Measurements from ENCODE around the gene NR5A2.
"Not testable (repeated sequence)": the region's sequence is repeated elsewhere in the genome, so short reads cannot be mapped to it uniquely, and the experiment has no call there.

Gene NR5A2

GRCh38 chr1:200183637-200184036, 156.1 kb downstream of the NR5A2 start:
- Histone ChIP-seq H3K4me1 (ENCODE audit: insufficient read depth, low read length) (no peaks in the 10 kb centered on the region), H3K9ac (ENCODE audit: low read depth, low read length) (no peak overlapping the region), H3K27me3 (ENCODE audit: insufficient read depth, low read length) (no peaks in the 10 kb centered on the region), H3K9me3 (ENCODE audit: insufficient read depth, low read depth, low read length) (peaks cover 6% of the 10 kb centered on the region; the same call in 1 of the 2 replicates), H3K4me3 (ENCODE audit: low read length) (no peak overlapping the region), H3K36me3 (ENCODE audit: insufficient read depth, low read depth, low read length) (no peaks in the 10 kb centered on the region), H3K27ac (ENCODE audit: low read length) (no peak overlapping the region)

DNA sequence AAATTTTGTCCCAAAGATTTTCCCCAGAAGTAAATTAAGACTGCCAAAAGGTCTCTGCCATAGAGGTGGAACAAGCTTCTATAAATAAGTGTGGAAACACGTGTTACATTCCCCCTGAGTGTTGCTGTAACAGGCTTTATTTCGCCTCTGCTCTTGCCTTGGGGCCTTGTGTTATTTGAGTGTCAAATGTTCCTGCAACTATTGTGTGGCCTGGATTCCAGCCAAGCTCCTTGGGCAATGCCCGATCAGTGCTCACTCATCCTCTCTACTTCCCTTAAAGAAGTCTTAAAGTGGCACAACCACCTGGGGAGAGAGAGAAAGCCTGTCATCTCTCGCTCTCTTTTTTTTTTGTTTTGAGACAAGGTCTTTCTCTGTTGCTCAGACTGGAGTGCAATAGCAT, 156.7 kb downstream of the NR5A2 start:
- Histone ChIP-seq H3K27ac (ENCODE audit: low read length) (no peak overlapping the region), H3K4me3 (ENCODE audit: low read length) (no peak overlapping the region), H3K36me3 (ENCODE audit: insufficient read depth, low read depth, low read length) (no peaks in the 10 kb centered on the region), H3K9me3 (ENCODE audit: insufficient read depth, low read depth, low read length) (peaks cover 6% of the 10 kb centered on the region; the same call in 1 of the 2 replicates), H3K27me3 (ENCODE audit: insufficient read depth, low read length) (no peaks in the 10 kb centered on the region), H3K4me1 (ENCODE audit: insufficient read depth, low read length) (no peaks in the 10 kb centered on the region), H3K9ac (ENCODE audit: low read depth, low read length) (no peak overlapping the region)

GRCh38 chr1:200185191-200185590, 157.7 kb downstream of the NR5A2 start:
- H3K27ac ChIP-seq (ENCODE audit: low read length); H3K36me3 ChIP-seq (ENCODE audit: insufficient read depth, low read depth, low read length); H3K27me3 ChIP-seq (ENCODE audit: insufficient read depth, low read length); H3K4me1 ChIP-seq (ENCODE audit: insufficient read depth, low read length); H3K4me3 ChIP-seq (ENCODE audit: low read length); H3K9ac ChIP-seq (ENCODE audit: low read depth, low read length); H3K9me3 ChIP-seq (ENCODE audit: insufficient read depth, low read depth, low read length): not testable (repeated sequence)

GRCh38 chr1:200187332-200187731, 159.8 kb downstream of the NR5A2 start:
- not testable (repeated sequence) for H3K9me3 ChIP-seq (ENCODE audit: insufficient read depth, low read depth, low read length); H3K4me3 ChIP-seq (ENCODE audit: low read length); H3K27me3 ChIP-seq (ENCODE audit: insufficient read depth, low read length); H3K36me3 ChIP-seq (ENCODE audit: insufficient read depth, low read depth, low read length); H3K4me1 ChIP-seq (ENCODE audit: insufficient read depth, low read length); H3K27ac ChIP-seq (ENCODE audit: low read length); H3K9ac ChIP-seq (ENCODE audit: low read depth, low read length)

DNA sequence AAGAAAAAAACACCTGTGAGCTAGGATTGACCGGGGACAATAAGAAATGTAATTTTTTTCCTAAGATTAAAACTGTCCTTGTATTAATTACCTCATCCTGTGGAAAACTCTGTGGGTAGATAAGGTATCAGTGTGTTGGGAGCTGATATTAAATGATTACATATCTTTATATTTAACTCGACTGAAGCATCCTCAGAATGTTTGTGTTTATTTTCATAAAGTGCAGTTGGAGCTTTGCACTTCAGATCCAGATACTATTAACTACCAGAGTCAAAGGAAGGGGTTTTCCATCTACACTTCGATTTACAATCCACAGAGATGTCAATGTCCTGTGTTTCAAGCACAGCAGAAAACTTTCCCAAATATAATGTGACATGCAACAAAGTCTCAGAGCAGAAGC, 164.5 kb downstream of the NR5A2 start:
- Histone ChIP-seq H3K27ac (ENCODE audit: low read length) (no peak overlapping the region), H3K27me3 (ENCODE audit: insufficient read depth, low read length) (no peaks in the 10 kb centered on the region), H3K9me3 (ENCODE audit: insufficient read depth, low read depth, low read length) (no peaks in the 10 kb centered on the region), H3K36me3 (ENCODE audit: insufficient read depth, low read depth, low read length) (no peaks in the 10 kb centered on the region), H3K4me3 (ENCODE audit: low read length) (no peak overlapping the region), H3K9ac (ENCODE audit: low read depth, low read length) (no peak overlapping the region), H3K4me1 (ENCODE audit: insufficient read depth, low read length) (no peaks in the 10 kb centered on the region)

- H3K36me3 ChIP-seq (ENCODE audit: insufficient read depth, low read depth, low read length): no peaks in the 10 kb centered on the region
- no peaks in the 10 kb centered on the region for H3K9me3 ChIP-seq (ENCODE audit: insufficient read depth, low read depth, low read length)
- no peak overlapping the region for H3K4me3 ChIP-seq (ENCODE audit: low read length)
- H3K27ac ChIP-seq (ENCODE audit: low read length): no peak overlapping the region
- H3K9ac ChIP-seq (ENCODE audit: low read depth, low read length): no peak overlapping the region
- H3K4me1 ChIP-seq (ENCODE audit: insufficient read depth, low read length): peaks cover 8% of the 10 kb centered on the region; the same call in 1 of the 2 replicates
- no peaks in the 10 kb centered on the region for H3K27me3 ChIP-seq (ENCODE audit: insufficient read depth, low read length)
Measured at GRCh38 chr1:200194477-200194876, 167.0 kb downstream of the NR5A2 start.

GRCh38 chr1:200198236-200198635, 170.7 kb downstream of the NR5A2 start:
- Histone ChIP-seq H3K27ac (ENCODE audit: low read length) (no peak overlapping the region), H3K4me3 (ENCODE audit: low read length) (no peak overlapping the region), H3K9me3 (ENCODE audit: insufficient read depth, low read depth, low read length) (no peaks in the 10 kb centered on the region), H3K4me1 (ENCODE audit: insufficient read depth, low read length) (peaks cover 8% of the 10 kb centered on the region; the same call in 1 of the 2 replicates), H3K9ac (ENCODE audit: low read depth, low read length) (no peak overlapping the region), H3K36me3 (ENCODE audit: insufficient read depth, low read depth, low read length) (no peaks in the 10 kb centered on the region), H3K27me3 (ENCODE audit: insufficient read depth, low read length) (no peaks in the 10 kb centered on the region)

- no peaks in the 10 kb centered on the region for H3K9me3 ChIP-seq (ENCODE audit: insufficient read depth, low read depth, low read length)
- H3K27ac ChIP-seq (ENCODE audit: low read length): no peak overlapping the region
- no peaks in the 10 kb centered on the region for H3K4me1 ChIP-seq (ENCODE audit: insufficient read depth, low read length)
- no peaks in the 10 kb centered on the region for H3K27me3 ChIP-seq (ENCODE audit: insufficient read depth, low read length)
- H3K9ac ChIP-seq (ENCODE audit: low read depth, low read length): no peak overlapping the region
- no peaks in the 10 kb centered on the region for H3K36me3 ChIP-seq (ENCODE audit: insufficient read depth, low read depth, low read length)
- H3K4me3 ChIP-seq (ENCODE audit: low read length): no peak overlapping the region
Measured at GRCh38 chr1:200205216-200205995, 177.9 kb downstream of the NR5A2 start.

- Histone ChIP-seq H3K27ac (ENCODE audit: low read length) (no peak overlapping the region), H3K9me3 (ENCODE audit: insufficient read depth, low read depth, low read length) (no peaks in the 10 kb centered on the region), H3K27me3 (ENCODE audit: insufficient read depth, low read length) (no peaks in the 10 kb centered on the region), H3K4me3 (ENCODE audit: low read length) (no peak overlapping the region), H3K4me1 (ENCODE audit: insufficient read depth, low read length) (no peaks in the 10 kb centered on the region), H3K36me3 (ENCODE audit: insufficient read depth, low read depth, low read length) (no peaks in the 10 kb centered on the region), H3K9ac (ENCODE audit: low read depth, low read length) (no peak overlapping the region)
Measured at GRCh38 chr1:200206340-200206739, 178.8 kb downstream of the NR5A2 start.

DNA sequence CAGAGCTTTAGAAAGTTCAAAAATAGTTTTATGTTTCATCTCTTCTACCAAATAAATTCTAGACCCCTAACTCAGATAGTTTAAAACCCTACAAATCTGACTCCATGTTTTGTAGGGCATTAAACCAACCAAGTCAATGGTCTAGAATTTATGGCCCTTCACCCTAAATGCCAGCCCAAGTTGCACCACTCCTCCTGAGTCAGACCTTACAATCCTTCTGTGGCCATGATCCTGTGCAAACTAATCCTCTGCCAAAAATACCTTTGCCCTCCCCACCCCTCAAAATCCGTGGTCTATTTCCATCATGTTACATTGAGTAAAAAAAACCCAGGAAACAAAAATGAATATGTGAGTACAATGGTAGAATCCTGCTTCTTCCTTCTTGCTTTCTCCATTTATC, 179.3 kb downstream of the NR5A2 start:
- Histone ChIP-seq H3K4me3 (ENCODE audit: low read length) (no peak overlapping the region), H3K9ac (ENCODE audit: low read depth, low read length) (no peak overlapping the region), H3K36me3 (ENCODE audit: insufficient read depth, low read depth, low read length) (no peaks in the 10 kb centered on the region), H3K4me1 (ENCODE audit: insufficient read depth, low read length) (no peaks in the 10 kb centered on the region), H3K9me3 (ENCODE audit: insufficient read depth, low read depth, low read length) (no peaks in the 10 kb centered on the region), H3K27me3 (ENCODE audit: insufficient read depth, low read length) (no peaks in the 10 kb centered on the region), H3K27ac (ENCODE audit: low read length) (no peak overlapping the region)

GRCh38 chr1:200207711-200208126, 180.2 kb downstream of the NR5A2 start:
- Histone ChIP-seq H3K9ac (ENCODE audit: low read depth, low read length) (no peak overlapping the region), H3K9me3 (ENCODE audit: insufficient read depth, low read depth, low read length) (no peaks in the 10 kb centered on the region), H3K4me1 (ENCODE audit: insufficient read depth, low read length) (no peaks in the 10 kb centered on the region), H3K27me3 (ENCODE audit: insufficient read depth, low read length) (no peaks in the 10 kb centered on the region), H3K27ac (ENCODE audit: low read length) (no peak overlapping the region), H3K36me3 (ENCODE audit: insufficient read depth, low read depth, low read length) (no peaks in the 10 kb centered on the region), H3K4me3 (ENCODE audit: low read length) (no peak overlapping the region)

DNA sequence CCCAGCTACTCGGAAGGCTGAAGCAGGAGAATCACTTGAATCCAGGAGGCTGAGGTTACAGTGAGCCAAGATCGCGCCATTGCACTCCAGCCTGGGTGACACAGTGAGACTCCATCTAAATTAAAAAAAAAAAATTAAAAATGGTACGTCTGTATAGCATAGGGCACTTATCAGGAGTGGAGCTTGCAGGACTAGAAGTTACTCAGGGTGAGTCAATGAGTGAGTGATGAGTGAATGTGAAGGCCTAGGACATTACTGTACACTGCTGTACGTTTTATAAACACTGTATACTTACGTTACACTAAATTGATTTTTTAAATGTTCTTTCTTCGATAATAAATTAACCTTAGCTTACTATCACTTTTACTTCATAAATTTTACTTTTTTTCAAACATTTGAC, 183.6 kb downstream of the NR5A2 start:
- H3K36me3 ChIP-seq (ENCODE audit: insufficient read depth, low read depth, low read length): no peaks in the 10 kb centered on the region

More for the DNA sequence above, 183.6 kb downstream of the NR5A2 start:
- no peak overlapping the region for H3K27ac ChIP-seq (ENCODE audit: low read length)
- no peaks in the 10 kb centered on the region for H3K27me3 ChIP-seq (ENCODE audit: insufficient read depth, low read length)
- no peaks in the 10 kb centered on the region for H3K4me1 ChIP-seq (ENCODE audit: insufficient read depth, low read length)
- no peak overlapping the region for H3K9ac ChIP-seq (ENCODE audit: low read depth, low read length)
- no peaks in the 10 kb centered on the region for H3K9me3 ChIP-seq (ENCODE audit: insufficient read depth, low read depth, low read length)
- no peak overlapping the region for H3K4me3 ChIP-seq (ENCODE audit: low read length)
